Neuronal stem cell (in vitro differentiated cells): ENCODE results near the gene CFAP65.

Source experiments
- DNase-seq: peaks from one replicate; pipeline ENCODE4 v3.0.0-alpha.2; 2013; ENCODE audit warnings: low spot score
- H2AFZ ChIP-seq: one replicate; pipeline ENCODE4 v1.6.1; 2013; ENCODE audit warnings: mild to moderate bottlenecking, low read length, inconsistent platforms
- H2AK5ac ChIP-seq: 2 replicates; pipeline ENCODE4 v1.6.1; 2013; ENCODE audit warnings: low read depth, mild to moderate bottlenecking, inconsistent platforms, low read length, moderate library complexity, mixed read lengths
- H2BK120ac ChIP-seq: 2 replicates; pipeline ENCODE4 v1.6.1; 2013; ENCODE audit warnings: low read depth, mild to moderate bottlenecking, inconsistent platforms, low read length, moderate library complexity, mixed read lengths
- H2BK12ac ChIP-seq: one replicate; pipeline ENCODE4 v1.6.1; 2013; ENCODE audit warnings: low read length, inconsistent platforms
- H2BK15ac ChIP-seq: 2 replicates; pipeline ENCODE4 v1.6.1; 2013; ENCODE audit warnings: mild to moderate bottlenecking, low read length, inconsistent platforms, mixed read lengths
- H2BK5ac ChIP-seq: one replicate; pipeline ENCODE4 v1.6.1; 2013; ENCODE audit warnings: inconsistent platforms, mild to moderate bottlenecking, low read length, moderate library complexity
- H3K14ac ChIP-seq: one replicate; pipeline ENCODE4 v1.6.1; 2013; ENCODE audit warnings: low read length, inconsistent platforms
- H3K18ac ChIP-seq: 2 replicates; pipeline ENCODE4 v1.6.1; 2013; ENCODE audit warnings: low read length, inconsistent platforms
- H3K23ac ChIP-seq: 2 replicates; pipeline ENCODE4 v1.6.1; 2013; ENCODE audit warnings: low read depth, mild to moderate bottlenecking, mixed read lengths, low read length, inconsistent platforms; ENCODE audit not compliant: poor library complexity
- H3K27ac ChIP-seq: replicated peaks from 3 replicates; pipeline ENCODE4 v1.5.1; 2013; ENCODE audit warnings: low read length, inconsistent platforms
- H3K27me3 ChIP-seq, 3 experiments: 2 replicates each; pipeline ENCODE4 v1.6.1; 2013; ENCODE audit warnings: low read length in 3 of 3, mild to moderate bottlenecking in 2 of 3, inconsistent platforms in 1 of 3, low read depth in 1 of 3, mixed read lengths in 1 of 3, moderate library complexity in 1 of 3; ENCODE audit not compliant: control insufficient read depth in 3 of 3, insufficient read depth in 3 of 3
- H3K36me3 ChIP-seq, 2 donors: replicated peaks in 1 of 2; 2 replicates each; pipeline ENCODE4 v1.6.1; 2013; ENCODE audit warnings: low read length in 2 of 2; ENCODE audit not compliant: control insufficient read depth in 2 of 2, insufficient read depth in 2 of 2
- H3K4ac ChIP-seq: 2 replicates; pipeline ENCODE4 v1.6.1; 2013; ENCODE audit warnings: inconsistent platforms, mild to moderate bottlenecking, low read length, moderate library complexity
- H3K4me1 ChIP-seq, 2 donors: 1 replicate in 1 of 2; 2 replicates in 1 of 2; pipeline ENCODE4 v1.6.1; 2013; ENCODE audit warnings: low read length in 2 of 2, low read depth in 1 of 2; ENCODE audit not compliant: control insufficient read depth in 2 of 2, insufficient read depth in 1 of 2
- H3K4me2 ChIP-seq: one replicate; pipeline ENCODE4 v1.6.1; 2013; ENCODE audit warnings: mild to moderate bottlenecking, low read length, inconsistent platforms; ENCODE audit not compliant: insufficient read depth, poor library complexity, severe bottlenecking
- H3K4me3 ChIP-seq, 2 donors: 2 replicates each; pipeline ENCODE4 v1.5.1; 2013; ENCODE audit warnings: low read length in 2 of 2, mild to moderate bottlenecking in 2 of 2, inconsistent platforms in 1 of 2, moderate library complexity in 1 of 2
- H3K79me1 ChIP-seq: one replicate; pipeline ENCODE4 v1.6.1; 2013; ENCODE audit warnings: low read depth, mild to moderate bottlenecking, inconsistent platforms, low read length, moderate library complexity
- H3K9ac ChIP-seq: one replicate; pipeline ENCODE4 v1.6.1; 2013; ENCODE audit warnings: mild to moderate bottlenecking, low read depth, low read length, inconsistent platforms; ENCODE audit not compliant: poor library complexity
- H3K9me3 ChIP-seq, 2 donors: replicated peaks in 1 of 2; 2 replicates each; pipeline versions ENCODE3 to v1.6.1; 2013; ENCODE audit warnings: low read length in 2 of 2, mild to moderate bottlenecking in 2 of 2, inconsistent platforms in 1 of 2, low read depth in 1 of 2, mixed read lengths in 1 of 2, moderate library complexity in 1 of 2; ENCODE audit not compliant: control insufficient read depth in 2 of 2, insufficient read depth in 1 of 2
- H4K8ac ChIP-seq: one replicate; pipeline ENCODE4 v1.6.1; 2013; ENCODE audit warnings: low read depth, mild to moderate bottlenecking, inconsistent platforms, low read length, moderate library complexity
- H4K91ac ChIP-seq: one replicate; pipeline ENCODE4 v1.6.1; 2013; ENCODE audit warnings: low read length, low read depth, mild to moderate bottlenecking, inconsistent platforms; ENCODE audit not compliant: poor library complexity
- WGBS, 2 donors: extraction: QIAGEN DNeasy Blood & Tissue Kit; methylation state at CpG; one replicate each; pipeline ENCODE4 v1.1.7; 2013; ENCODE audit warnings: missing lambda C conversion rate in 2 of 2, mixed read lengths in 1 of 2; ENCODE audit not compliant: insufficient read length in 2 of 2, insufficient replicate concordance in 1 of 2; ENCODE audit errors: extremely low coverage in 2 of 2; 5-methylcytosine and 5-hydroxymethylcytosine counted together

Gene CFAP65

GRCh38 chr2:219078951-219079350 lies 37.6 kb upstream of the CFAP65 start:
- Histone ChIP-seq H2BK12ac (no peak overlapping the region), H3K27ac (no peak overlapping the region), H3K4me2 (no peak overlapping the region), H2AFZ (no peak overlapping the region), H2BK5ac (no peak overlapping the region), H3K9me3 (no peaks in the 10 kb centered on the region), H2BK15ac (no peak overlapping the region), H3K4me1 (peaks cover 0 to under 1% of the 10 kb centered on the region in 2 donors), H3K9ac (no peak overlapping the region), H2BK120ac (no peak overlapping the region), H4K91ac (no peak overlapping the region), H3K36me3 (peaks cover 4 to 33% of the 10 kb centered on the region in 2 donors), H3K4me3 (no peak overlapping the region), H3K14ac (no peak overlapping the region), H3K18ac (no peak overlapping the region), H3K4ac (no peak overlapping the region), H3K79me1 (no peaks in the 10 kb centered on the region), H3K27me3 (no peaks in the 10 kb centered on the region), H3K23ac (no peak overlapping the region), H2AK5ac (no peak overlapping the region), H4K8ac (no peak overlapping the region)
- no CpG with 5 or more reads among the region's 4 CpGs for WGBS, 2 donors
- DNase-seq = no peak

DNA sequence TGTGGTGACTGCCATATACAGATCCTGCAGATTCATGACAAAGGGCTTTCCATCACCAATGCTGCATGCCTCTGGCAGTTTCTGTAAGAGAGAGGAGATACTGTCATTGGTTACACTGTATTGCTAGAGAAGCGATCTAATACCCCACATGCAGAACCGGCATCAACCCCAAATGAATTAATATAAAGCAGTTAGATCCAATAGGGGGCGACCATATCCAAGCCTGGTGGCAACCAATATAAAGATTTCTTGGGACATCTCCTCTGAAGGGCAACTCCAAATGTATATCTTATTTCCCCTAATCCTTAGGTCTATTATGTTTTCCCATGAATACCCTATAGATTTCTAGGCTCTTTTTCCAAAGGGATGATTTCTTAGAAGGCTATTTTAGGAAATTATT lies 36.8 kb upstream of the CFAP65 start:
- Histone ChIP-seq H3K4me2 (no peak overlapping the region), H4K8ac (no peak overlapping the region), H3K14ac (no peak overlapping the region), H3K4ac (no peak overlapping the region), H2BK12ac (no peak overlapping the region), H3K18ac (no peak overlapping the region), H3K27me3 (no peaks in the 10 kb centered on the region), H2AFZ (no peak overlapping the region), H3K9me3 (no peaks in the 10 kb centered on the region), H2BK15ac (no peak overlapping the region), H2AK5ac (no peak overlapping the region), H3K27ac (no peak overlapping the region), H4K91ac (no peak overlapping the region), H2BK120ac (no peak overlapping the region), H3K36me3 (peaks cover 4 to 33% of the 10 kb centered on the region in 2 donors), H3K23ac (no peak overlapping the region), H2BK5ac (no peak overlapping the region), H3K4me3 (no peak overlapping the region), H3K9ac (no peak overlapping the region), H3K79me1 (no peaks in the 10 kb centered on the region), H3K4me1 (peaks cover 0 to 3% of the 10 kb centered on the region in 2 donors)
- DNase-seq = no peak
- no CpG with 5 or more reads among the region's 3 CpGs for WGBS, 2 donors

- H3K23ac ChIP-seq = no peak overlapping the region
- peaks cover 4 to 33% of the 10 kb centered on the region in 2 donors for H3K36me3 ChIP-seq
- no peak overlapping the region for H2BK15ac ChIP-seq
- H3K18ac ChIP-seq = no peak overlapping the region
- no peak overlapping the region for H2BK12ac ChIP-seq
- H3K4me3 ChIP-seq = no peak overlapping the region
- H2BK5ac ChIP-seq = no peak overlapping the region
- H4K91ac ChIP-seq = no peak overlapping the region
- DNase-seq = no peak
- no peak overlapping the region for H3K14ac ChIP-seq
- H2BK120ac ChIP-seq = no peak overlapping the region
- no peaks in the 10 kb centered on the region for H3K79me1 ChIP-seq
- H3K9ac ChIP-seq = no peak overlapping the region
- no peak overlapping the region for H2AK5ac ChIP-seq
- no peak overlapping the region for H3K27ac ChIP-seq
- H4K8ac ChIP-seq = no peak overlapping the region
- peaks cover 0 to 3% of the 10 kb centered on the region in 2 donors for H3K4me1 ChIP-seq
- no peaks in the 10 kb centered on the region for H3K27me3 ChIP-seq
- H3K4me2 ChIP-seq = no peak overlapping the region
- WGBS, 2 donors = no CpG with 5 or more reads among the region's 3 CpGs
- no peaks in the 10 kb centered on the region for H3K9me3 ChIP-seq
- no peak overlapping the region for H3K4ac ChIP-seq
- H2AFZ ChIP-seq = no peak overlapping the region
Measured at GRCh38 chr2:219076253-219076652, 34.9 kb upstream of the CFAP65 start.

DNA sequence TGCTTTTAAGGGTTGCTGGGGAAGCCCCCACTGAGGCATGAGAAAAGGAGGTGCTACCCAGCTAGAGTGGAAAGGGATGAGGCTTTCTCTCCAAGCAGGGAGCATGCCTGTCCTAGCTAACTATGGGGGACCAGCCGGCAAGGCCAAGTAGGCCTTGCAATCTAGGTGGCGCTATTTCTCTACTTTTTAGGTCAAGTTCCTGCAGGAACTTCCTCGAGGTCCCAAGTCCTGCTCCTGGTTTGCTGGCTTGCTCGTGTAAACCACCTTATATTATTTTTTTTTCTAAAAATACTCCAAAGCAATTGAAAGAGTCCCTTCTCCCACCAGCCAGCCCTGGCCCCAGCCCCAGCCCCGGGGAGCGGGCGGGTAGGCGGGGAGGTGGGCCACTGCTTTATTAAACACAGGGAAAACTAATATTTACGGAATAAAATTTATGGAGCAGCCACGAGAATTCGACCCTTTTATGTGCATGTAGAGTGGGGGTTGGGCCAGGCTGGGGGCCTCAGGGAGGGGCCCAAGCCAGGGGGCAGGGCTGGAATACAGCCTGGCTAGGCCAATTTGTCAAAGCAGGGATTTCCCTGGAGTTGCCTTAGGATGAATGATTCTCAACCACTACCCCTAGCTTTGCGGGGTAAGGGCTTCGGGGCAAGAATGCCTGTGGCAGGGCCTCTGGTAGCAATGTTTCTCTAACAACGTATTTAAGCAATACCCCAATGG lies 32.3 kb upstream of the CFAP65 start:
- Histone ChIP-seq H3K4me1 (peaks cover 0 to 3% of the 10 kb centered on the region in 2 donors), H4K91ac (no peak overlapping the region), H3K9ac (no peak overlapping the region), H2AK5ac (no peak overlapping the region), H3K14ac (no peak overlapping the region), H2BK12ac (no peak overlapping the region), H3K4me2 (no peak overlapping the region), H2AFZ (no peak overlapping the region), H3K36me3 (peaks cover 4 to 33% of the 10 kb centered on the region in 2 donors), H3K27me3 (no peaks in the 10 kb centered on the region), H3K4ac (no peak overlapping the region), H3K18ac (no peak overlapping the region), H2BK5ac (no peak overlapping the region), H3K9me3 (no peaks in the 10 kb centered on the region), H3K4me3 (no peak overlapping the region), H3K27ac (no peak overlapping the region), H2BK120ac (no peak overlapping the region), H2BK15ac (no peak overlapping the region), H4K8ac (no peak overlapping the region), H3K23ac (no peak overlapping the region), H3K79me1 (no peaks in the 10 kb centered on the region)
- WGBS, 2 donors = no CpG with 5 or more reads among the region's 14 CpGs
- peak; percentile 49 for DNase-seq
